Thyroid gland (tissue), 4 donors: Measurements from ENCODE around the gene SLC66A1.

Experiments used
- CTCF ChIP-seq, 6 experiments: fragments of 200-600 bp in 3 of 6; fragments of 450-650 bp in 3 of 6; sonication (generic) in 3 of 6; IDR thresholded peaks; one replicate each; pipeline ENCODE4 v1.5.1; 2016 to 2019; ENCODE audit warnings: antibody characterized with exemption in 6 of 6, mild to moderate bottlenecking in 2 of 6, inconsistent platforms in 1 of 6, moderate library complexity in 1 of 6
- POLR2A ChIP-seq, 2 donors: fragments of 450-650 bp; IDR thresholded peaks; one replicate each; pipeline ENCODE4 v1.6.1; 2017; ENCODE audit warnings: antibody characterized with exemption in 2 of 2, mild to moderate bottlenecking in 2 of 2, moderate library complexity in 1 of 2

GRCh38 chr1:19309123-19309813, 2.9 kb upstream of the SLC66A1 start:
- TF ChIP-seq POLR2A (IDR thresholded peaks at IDR 0.05) = no peak
- TF ChIP-seq CTCF (IDR thresholded peaks at IDR 0.05) = no peak
